ENCODE data around the gene AQP12A.
"Not testable (repeated sequence)": the region's sequence is repeated elsewhere in the genome, so short reads cannot be mapped to it uniquely, and the experiment has no call there.

AQP12A gene

DNA sequence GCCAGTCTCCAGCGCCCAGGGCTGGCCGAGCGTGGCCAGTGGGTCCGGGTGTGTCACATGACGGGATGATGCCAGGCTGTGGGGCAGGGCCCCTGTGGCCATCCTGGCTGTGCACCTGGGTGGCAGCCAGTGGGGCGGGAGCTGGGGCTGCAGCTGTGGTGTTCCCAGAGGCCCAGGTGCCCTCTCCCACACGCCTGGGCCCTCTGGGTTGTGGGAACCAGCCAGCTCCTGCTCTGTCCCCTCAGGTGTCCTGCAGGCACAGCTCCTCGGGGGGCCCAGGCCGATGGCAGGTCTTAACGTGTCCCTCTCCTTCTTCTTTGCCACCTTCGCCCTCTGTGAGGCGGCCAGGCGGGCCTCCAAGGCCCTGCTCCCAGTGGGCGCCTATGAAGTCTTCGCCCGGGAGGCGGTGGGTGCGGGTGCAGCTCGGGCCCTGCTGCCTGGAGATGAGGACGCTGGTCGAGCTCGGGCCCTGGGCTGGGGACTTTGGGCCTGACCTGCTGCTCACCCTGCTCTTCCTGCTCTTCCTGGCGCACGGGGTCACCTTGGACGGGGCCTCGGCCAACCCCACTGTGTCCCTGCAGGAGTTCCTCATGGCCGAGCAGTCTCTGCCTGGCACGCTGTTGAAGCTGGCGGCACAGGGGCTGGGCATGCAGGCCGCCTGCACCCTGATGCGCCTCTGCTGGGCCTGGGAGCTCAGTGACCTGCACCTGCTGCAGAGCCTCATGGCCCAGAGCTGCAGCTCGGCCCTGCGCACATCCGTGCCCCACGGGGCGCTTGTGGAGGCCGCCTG lies at the start of gene AQP12A:
Gene AQP12A, plus strand, starts transcription at position 236 of the 790 bp plus-strand sequence. Its CDS starts 48 bp downstream, at position 284.
- not testable (repeated sequence) for H3K4me3 ChIP-seq (ENCODE audit: low read length); DNase-seq (ENCODE audit: low read depth)

GRCh38 chr2:240642061-240642805 lies 49.4 kb upstream of the AQP12A start:
- no peak overlapping the region for H3K4me3 ChIP-seq (ENCODE audit: low read length)
- no peak for TF ChIP-seq CTCF (conservative IDR thresholded peaks at IDR 0.05; ENCODE audit: low read length)
- no peak for DNase-seq (ENCODE audit: low read depth)

- no peak for DNase-seq (ENCODE audit: low read depth)
- H3K4me3 ChIP-seq (ENCODE audit: low read length), result no peak overlapping the region
- no peak for TF ChIP-seq CTCF (conservative IDR thresholded peaks at IDR 0.05; ENCODE audit: low read length)
Observed at GRCh38 chr2:240642806-240643092, 48.9 kb upstream of the AQP12A start.

DNA sequence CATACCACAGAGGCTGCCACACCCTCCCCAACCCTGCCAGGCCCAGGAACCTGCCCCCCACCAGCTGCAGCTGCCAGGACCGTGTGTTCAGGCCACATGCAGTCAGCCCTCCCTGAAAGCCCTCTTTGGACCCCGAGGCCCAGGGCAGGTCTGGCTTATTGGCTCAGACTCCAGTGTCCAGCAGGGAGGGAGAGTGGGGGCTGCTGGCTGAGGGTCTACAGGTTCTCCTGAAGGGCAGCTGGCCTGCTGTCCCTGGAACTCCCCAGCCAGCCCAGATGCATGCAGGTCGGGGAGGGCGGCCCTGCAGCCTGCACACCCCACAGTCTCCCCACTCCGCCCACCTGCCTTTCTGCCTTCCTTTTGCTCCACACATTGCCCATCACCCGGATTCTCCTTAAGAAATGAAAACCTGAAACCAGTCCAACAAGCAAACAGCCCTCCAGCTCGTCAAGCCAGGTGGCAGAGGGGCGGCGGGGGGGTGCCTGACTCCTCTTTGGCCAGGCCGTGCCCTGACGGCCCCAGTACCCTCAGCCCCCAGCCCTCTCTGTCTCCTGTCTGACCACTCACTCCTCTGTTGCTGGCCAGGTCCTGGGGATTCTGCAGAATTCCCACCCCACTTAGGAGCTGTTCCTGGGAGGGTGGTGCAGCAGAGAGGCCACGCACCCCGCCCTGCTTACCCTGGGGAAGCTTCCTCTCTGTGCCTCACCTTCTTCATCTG lies 48.4 kb upstream of the AQP12A start:
- no peak overlapping the region for H3K4me3 ChIP-seq (ENCODE audit: low read length)
- DNase-seq (ENCODE audit: low read depth), result no peak
- no peak for TF ChIP-seq CTCF (conservative IDR thresholded peaks at IDR 0.05; ENCODE audit: low read length)

- no peak for TF ChIP-seq CTCF (conservative IDR thresholded peaks at IDR 0.05; ENCODE audit: low read length)
- DNase-seq (ENCODE audit: low read depth), result no peak
- H3K4me3 ChIP-seq (ENCODE audit: low read length), result no peak overlapping the region
Observed at GRCh38 chr2:240643811-240644150, 47.9 kb upstream of the AQP12A start.

- no peak overlapping the region for H3K4me3 ChIP-seq (ENCODE audit: low read length)
- DNase-seq (ENCODE audit: low read depth), result no peak
- TF ChIP-seq CTCF (conservative IDR thresholded peaks at IDR 0.05; ENCODE audit: low read length), result no peak
Observed at GRCh38 chr2:240644171-240644651, 47.5 kb upstream of the AQP12A start.

GRCh38 chr2:240644859-240645301 lies 46.8 kb upstream of the AQP12A start:
- DNase-seq (ENCODE audit: low read depth), result no peak
- no peak for TF ChIP-seq CTCF (conservative IDR thresholded peaks at IDR 0.05; ENCODE audit: low read length)
- no peak overlapping the region for H3K4me3 ChIP-seq (ENCODE audit: low read length)

Data from AG10803 (cell line).